ENCODE measurements around the gene FBXO34.
"Not testable (repeated sequence)": the region's sequence is repeated elsewhere in the genome, so short reads cannot be mapped to it uniquely, and the experiment has no call there.

FBXO34 gene

GRCh38 chr14:55313480-55313879, 42.3 kb downstream of the FBXO34 start:
- DNase-seq = no peak

GRCh38 chr14:55314449-55314848, 43.2 kb downstream of the FBXO34 start:
- no peak for DNase-seq

- no peak for DNase-seq
Measured at GRCh38 chr14:55316564-55316963, 45.3 kb downstream of the FBXO34 start.

GRCh38 chr14:55317542-55318306, 46.5 kb downstream of the FBXO34 start:
- no peak for DNase-seq

- DNase-seq = no peak
Measured at GRCh38 chr14:55318694-55319093, 47.5 kb downstream of the FBXO34 start.

GRCh38 chr14:55323910-55324309, 52.7 kb downstream of the FBXO34 start:
- no peak for DNase-seq

GRCh38 chr14:55324812-55325211, 53.6 kb downstream of the FBXO34 start:
- no peak for DNase-seq

- peak; percentile 43 for DNase-seq
Measured at GRCh38 chr14:55327179-55327578, 56.0 kb downstream of the FBXO34 start.

GRCh38 chr14:55328317-55328716, 57.1 kb downstream of the FBXO34 start:
- DNase-seq = no peak

- DNase-seq = peak; percentile 77
Measured at GRCh38 chr14:55329999-55330710, 58.9 kb downstream of the FBXO34 start.

GRCh38 chr14:55332654-55333570, 61.7 kb downstream of the FBXO34 start:
- DNase-seq = peak; percentile 57

GRCh38 chr14:55333711-55334485, 62.7 kb downstream of the FBXO34 start:
- DNase-seq = peak; percentile 52

GRCh38 chr14:55336162-55336561, 64.9 kb downstream of the FBXO34 start:
- peak; percentile 33 for DNase-seq

- no peak for DNase-seq
Measured at GRCh38 chr14:55336691-55337090, 65.5 kb downstream of the FBXO34 start.

GRCh38 chr14:55339770-55340169, 68.5 kb downstream of the FBXO34 start:
- peak; percentile 53 for DNase-seq

GRCh38 chr14:55340482-55340881, 69.3 kb downstream of the FBXO34 start:
- no peak for DNase-seq

- no peak for DNase-seq
Measured at GRCh38 chr14:55341781-55342180, 70.6 kb downstream of the FBXO34 start.

- not testable (repeated sequence) for DNase-seq
Measured at GRCh38 chr14:55344582-55345163, 73.5 kb downstream of the FBXO34 start.

- no peak for DNase-seq
Measured at GRCh38 chr14:55347040-55347439, 75.8 kb downstream of the FBXO34 start.

- no peak for DNase-seq
Measured at GRCh38 chr14:55347748-55348147, 76.5 kb downstream of the FBXO34 start.

GRCh38 chr14:55348766-55349453, 77.7 kb downstream of the FBXO34 start:
- no peak for DNase-seq

Measured in activated CD4-positive, alpha-beta T cell treated with anti-CD3 and anti-CD28 coated beads, Interleukin-2, Interleukin-6, amounts not matched to agents 100 ng/mL and 50 ng/mL, durations not matched to agents 16 hours and 8 hours (primary cell).